NB4 (cell line): Measurements from ENCODE around the gene CROCC2.

Experiments
- DNase-seq: peaks from one replicate; pipeline ENCODE4 v3.0.0; 2010; ENCODE audit warnings: low read depth
- H3K4me3 ChIP-seq: one replicate; pipeline ENCODE4 v1.5.1; 2011; ENCODE audit warnings: mild to moderate bottlenecking, low read depth, low read length, moderate library complexity
- MYC ChIP-seq: IDR thresholded peaks from 2 replicates; pipeline ENCODE4 v1.6.1; 2011; ENCODE audit warnings: low read depth, low read length
- POLR2A ChIP-seq: IDR thresholded peaks from 2 replicates; pipeline ENCODE4 v1.6.1; 2011; ENCODE audit warnings: mild to moderate bottlenecking; ENCODE audit not compliant: insufficient read length; ENCODE audit errors: extremely low read depth
- TF ChIP-seq, protein P1 (sequence below): IDR thresholded peaks from one replicate; pipeline ENCODE4 v1.5.1; 2012; ENCODE audit warnings: low read depth, low read length
- TF ChIP-seq, protein P2 (sequence below): IDR thresholded peaks from 2 replicates; pipeline ENCODE4 v1.6.1; 2011; ENCODE audit warnings: low read depth, low read length

CROCC2 gene

GRCh38 chr2:240998995-240999791 lies 93.1 kb downstream of the CROCC2 start:
- no peak for DNase-seq
- no peak for TF ChIP-seq POLR2A
- TF ChIP-seq, protein P1, sequence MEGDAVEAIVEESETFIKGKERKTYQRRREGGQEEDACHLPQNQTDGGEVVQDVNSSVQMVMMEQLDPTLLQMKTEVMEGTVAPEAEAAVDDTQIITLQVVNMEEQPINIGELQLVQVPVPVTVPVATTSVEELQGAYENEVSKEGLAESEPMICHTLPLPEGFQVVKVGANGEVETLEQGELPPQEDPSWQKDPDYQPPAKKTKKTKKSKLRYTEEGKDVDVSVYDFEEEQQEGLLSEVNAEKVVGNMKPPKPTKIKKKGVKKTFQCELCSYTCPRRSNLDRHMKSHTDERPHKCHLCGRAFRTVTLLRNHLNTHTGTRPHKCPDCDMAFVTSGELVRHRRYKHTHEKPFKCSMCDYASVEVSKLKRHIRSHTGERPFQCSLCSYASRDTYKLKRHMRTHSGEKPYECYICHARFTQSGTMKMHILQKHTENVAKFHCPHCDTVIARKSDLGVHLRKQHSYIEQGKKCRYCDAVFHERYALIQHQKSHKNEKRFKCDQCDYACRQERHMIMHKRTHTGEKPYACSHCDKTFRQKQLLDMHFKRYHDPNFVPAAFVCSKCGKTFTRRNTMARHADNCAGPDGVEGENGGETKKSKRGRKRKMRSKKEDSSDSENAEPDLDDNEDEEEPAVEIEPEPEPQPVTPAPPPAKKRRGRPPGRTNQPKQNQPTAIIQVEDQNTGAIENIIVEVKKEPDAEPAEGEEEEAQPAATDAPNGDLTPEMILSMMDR = no peak
- TF ChIP-seq, protein P2, sequence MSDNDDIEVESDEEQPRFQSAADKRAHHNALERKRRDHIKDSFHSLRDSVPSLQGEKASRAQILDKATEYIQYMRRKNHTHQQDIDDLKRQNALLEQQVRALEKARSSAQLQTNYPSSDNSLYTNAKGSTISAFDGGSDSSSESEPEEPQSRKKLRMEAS = no peak
- no peak for TF ChIP-seq MYC
- H3K4me3 ChIP-seq = no peak overlapping the region

GRCh38 chr2:240999873-241000541 lies 93.9 kb downstream of the CROCC2 start:
- DNase-seq = no peak
- TF ChIP-seq MYC = no peak
- no peak overlapping the region for H3K4me3 ChIP-seq

DNA sequence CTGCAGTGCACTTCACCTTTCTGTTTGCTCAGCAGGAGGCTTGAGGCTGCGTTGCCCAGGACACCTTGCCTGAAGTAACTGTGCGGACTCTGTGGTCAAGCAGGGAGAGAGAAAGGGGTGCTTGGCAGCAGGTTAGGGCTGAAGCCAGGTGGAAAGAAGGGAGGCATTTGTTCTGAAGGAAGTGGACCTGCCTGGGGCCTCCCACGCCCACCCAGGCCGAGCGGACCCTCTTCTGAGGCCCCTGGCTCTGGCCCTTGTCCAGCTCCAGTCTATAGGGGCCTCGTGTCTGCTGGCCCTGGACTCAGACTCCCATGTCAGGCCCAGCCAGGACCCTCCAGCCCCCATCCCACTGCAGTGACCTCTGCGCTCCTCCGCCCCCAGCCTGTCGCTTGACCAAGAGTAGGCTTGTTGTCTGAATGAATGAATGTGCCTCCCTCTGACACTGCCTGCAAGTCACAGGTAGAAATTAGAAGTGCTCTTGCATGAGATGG lies 94.7 kb downstream of the CROCC2 start:
- H3K4me3 ChIP-seq = no peak overlapping the region
- DNase-seq = no peak
- TF ChIP-seq, protein P2 = no peak
- no peak for TF ChIP-seq POLR2A
- TF ChIP-seq MYC = no peak

DNA sequence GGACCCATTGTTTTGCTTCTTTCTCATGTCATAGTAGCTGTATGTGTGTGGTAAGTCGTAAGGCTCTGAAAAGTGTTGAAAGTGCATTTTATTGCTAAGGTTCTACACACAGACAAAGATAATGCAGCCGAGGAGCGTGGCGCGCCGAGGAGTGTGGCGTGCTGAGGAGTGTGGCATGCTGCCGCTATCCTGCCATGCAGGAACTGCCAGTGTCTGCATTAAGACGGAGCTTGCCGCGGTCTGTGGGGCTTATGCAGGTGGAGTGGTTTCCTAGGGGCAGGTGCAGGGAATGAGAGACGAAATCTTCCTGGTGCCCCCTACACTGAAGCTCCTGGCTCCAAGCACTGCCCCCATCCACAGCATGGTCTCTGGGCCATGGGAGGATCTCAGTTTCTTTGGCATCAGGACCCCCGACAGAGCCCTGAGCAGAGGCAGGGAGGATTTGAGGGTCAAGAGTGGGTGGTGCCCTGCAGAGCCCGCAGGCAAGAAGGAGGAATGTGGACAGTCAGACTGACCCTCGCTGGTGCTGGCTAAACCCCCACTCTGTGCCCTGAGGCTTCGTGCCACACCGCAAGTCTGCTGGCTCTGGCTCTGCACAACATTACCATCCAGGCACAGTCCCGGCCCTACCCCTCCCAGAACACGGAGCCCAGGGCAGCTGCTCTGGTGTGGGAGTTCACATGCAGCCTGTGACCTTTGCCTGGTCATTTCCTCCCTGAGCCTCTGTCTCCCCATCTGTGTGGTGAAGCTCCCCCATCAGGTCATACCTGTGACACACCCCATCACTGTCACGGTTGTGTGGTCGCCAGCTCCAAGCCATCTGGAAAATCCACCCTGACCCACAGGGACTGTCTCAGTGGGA lies 95.5 kb downstream of the CROCC2 start:
- DNase-seq = no peak
- H3K4me3 ChIP-seq = no peak overlapping the region
- no peak for TF ChIP-seq POLR2A
- TF ChIP-seq, protein P2 = no peak
- no peak for TF ChIP-seq MYC
- TF ChIP-seq, protein P1 = no peak

DNA sequence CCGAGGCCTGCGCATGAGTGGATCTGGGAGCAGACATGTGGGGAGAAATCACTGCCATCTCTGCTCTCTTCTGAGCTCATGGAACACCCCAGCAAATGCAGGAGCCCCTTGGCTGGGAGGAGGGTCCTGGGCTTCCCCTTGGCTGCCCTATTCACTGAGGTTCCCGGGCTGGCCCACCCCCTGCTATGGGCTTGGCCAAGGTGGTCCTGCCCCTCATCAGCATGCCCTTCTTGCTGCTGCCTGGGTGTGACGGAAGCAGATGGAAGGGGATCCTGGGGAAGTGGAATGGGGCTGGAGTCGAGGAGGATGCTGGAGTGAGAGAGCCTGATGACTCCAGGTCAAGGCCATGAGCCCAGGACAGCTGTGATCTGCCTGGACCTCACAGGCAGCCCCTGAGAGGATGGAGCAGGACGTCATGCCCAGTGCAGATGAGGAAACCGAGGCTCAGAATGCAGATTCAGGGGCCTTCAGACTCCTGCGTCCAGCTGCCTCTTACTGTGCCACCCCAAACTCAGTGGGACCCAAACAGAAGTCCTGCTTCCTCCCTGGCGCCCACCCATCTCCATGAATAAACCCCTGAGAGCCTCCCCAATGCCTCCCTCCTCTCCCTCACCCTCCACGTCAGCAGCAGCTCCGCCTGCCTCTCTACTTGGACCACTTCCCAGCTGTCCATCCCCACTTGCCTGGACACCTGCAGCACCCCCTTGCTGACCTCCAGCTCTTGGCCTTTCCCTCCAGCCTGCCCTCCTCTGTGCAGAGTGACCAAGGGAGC lies 96.3 kb downstream of the CROCC2 start:
- DNase-seq = no peak
- H3K4me3 ChIP-seq = no peak overlapping the region
- TF ChIP-seq, protein P1 = no peak
- TF ChIP-seq POLR2A (no peak), MYC (no peak)
- TF ChIP-seq, protein P2 = no peak

DNA sequence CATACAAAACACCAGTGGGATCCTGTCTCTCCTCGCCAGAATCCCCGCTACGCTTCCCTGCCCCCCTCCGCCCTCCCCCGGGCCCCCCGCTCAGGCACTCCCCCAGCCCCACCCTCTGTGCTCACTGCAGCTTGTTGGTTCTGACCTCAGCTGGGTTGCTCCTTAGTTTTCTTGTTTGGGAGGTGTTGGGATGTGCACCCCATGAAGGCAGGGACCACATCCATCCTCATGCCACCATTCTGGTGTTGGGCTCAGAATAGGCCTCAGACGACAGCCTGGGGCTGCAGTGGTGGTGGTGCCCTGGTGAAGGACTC lies 96.9 kb downstream of the CROCC2 start:
- H3K4me3 ChIP-seq = no peak overlapping the region
- DNase-seq = no peak
- TF ChIP-seq, protein P2 = no peak
- no peak for TF ChIP-seq MYC
- TF ChIP-seq, protein P1 = no peak
- TF ChIP-seq POLR2A = no peak
